Activated T-cell treated with anti-CD3 and anti-CD28 coated beads, Interleukin-2, amount 50 U/mL, for 48 hours (primary cell): ENCODE data around the gene PCYT2.

Experiments used
- DNase-seq, 2 experiments: peaks; one replicate each; pipeline ENCODE4 v3.0.0-alpha.2; 2020

Gene PCYT2

GRCh38 chr17:81942167-81942553, 31.0 kb upstream of the PCYT2 start:
- no peak for DNase-seq

- no peak for DNase-seq
Measured at GRCh38 chr17:81941484-81942166, 30.4 kb upstream of the PCYT2 start.

GRCh38 chr17:81940538-81941483, 29.6 kb upstream of the PCYT2 start:
- no peak for DNase-seq

- DNase-seq, result no peak
Measured at GRCh38 chr17:81939881-81940385, 28.7 kb upstream of the PCYT2 start.

GRCh38 chr17:81939218-81939617, 28.0 kb upstream of the PCYT2 start:
- DNase-seq, result no peak

GRCh38 chr17:81935709-81936084, 24.5 kb upstream of the PCYT2 start:
- DNase-seq, result no peak

- DNase-seq, result no peak
Measured at GRCh38 chr17:81934850-81935708, 23.9 kb upstream of the PCYT2 start.

- no peak for DNase-seq
Measured at GRCh38 chr17:81934098-81934757, 23.0 kb upstream of the PCYT2 start.

- no peak for DNase-seq
Measured at GRCh38 chr17:81933178-81933699, 22.0 kb upstream of the PCYT2 start.

GRCh38 chr17:81932333-81932983, 21.3 kb upstream of the PCYT2 start:
- DNase-seq, result no peak

GRCh38 chr17:81931557-81932332, 20.5 kb upstream of the PCYT2 start:
- no peak for DNase-seq

GRCh38 chr17:81931189-81931556, 20.0 kb upstream of the PCYT2 start:
- no peak for DNase-seq

- DNase-seq, result no peak
Measured at GRCh38 chr17:81930142-81931125, 19.2 kb upstream of the PCYT2 start.

- DNase-seq, result no peak
Measured at GRCh38 chr17:81929253-81930141, 18.3 kb upstream of the PCYT2 start.

GRCh38 chr17:81928544-81929252, 17.5 kb upstream of the PCYT2 start:
- peak in 1 of 2 experiments; percentile 29 for DNase-seq

GRCh38 chr17:81927653-81928543, 16.7 kb upstream of the PCYT2 start, which contains the start of gene MAFG:
TSS of gene MAFG (minus strand) at chr17:81927735. CDS start at chr17:81923185, 4,550 bp downstream.
- DNase-seq, result peak; percentile 92 to 93
